IPS-20b (cell line): Measurements from ENCODE around the gene SULT4A1.
A peak's percentile ranks its signal among the peaks of the same experiment; 100 is the strongest.

Experiments used
- H3K27ac ChIP-seq: one replicate; pipeline ENCODE4 v1.5.1; 2013; ENCODE audit warnings: low read length
- H3K27me3 ChIP-seq: 2 replicates; pipeline ENCODE4 v1.6.1; 2013; ENCODE audit warnings: mild to moderate bottlenecking, low read length, inconsistent platforms; ENCODE audit not compliant: insufficient read depth
- H3K36me3 ChIP-seq: 2 replicates; pipeline ENCODE4 v1.6.1; 2013; ENCODE audit warnings: low read depth, mild to moderate bottlenecking, inconsistent platforms, low read length, moderate library complexity; ENCODE audit not compliant: insufficient read depth
- H3K4me1 ChIP-seq: 2 replicates; pipeline ENCODE4 v1.6.1; 2013; ENCODE audit warnings: mild to moderate bottlenecking, control low read depth, inconsistent platforms, low read length, moderate library complexity; ENCODE audit not compliant: insufficient read depth
- H3K4me3 ChIP-seq: 2 replicates; pipeline ENCODE4 v1.5.1; 2013; ENCODE audit warnings: mild to moderate bottlenecking, low read length, inconsistent platforms
- H3K9ac ChIP-seq: 2 replicates; pipeline ENCODE4 v1.6.1; 2013; ENCODE audit warnings: low read depth, mild to moderate bottlenecking, inconsistent platforms, low read length, moderate library complexity
- H3K9me3 ChIP-seq: 2 replicates; pipeline ENCODE4 v1.6.1; 2013; ENCODE audit warnings: mild to moderate bottlenecking, low read depth, low read length, inconsistent platforms; ENCODE audit not compliant: insufficient read depth

Gene SULT4A1

DNA sequence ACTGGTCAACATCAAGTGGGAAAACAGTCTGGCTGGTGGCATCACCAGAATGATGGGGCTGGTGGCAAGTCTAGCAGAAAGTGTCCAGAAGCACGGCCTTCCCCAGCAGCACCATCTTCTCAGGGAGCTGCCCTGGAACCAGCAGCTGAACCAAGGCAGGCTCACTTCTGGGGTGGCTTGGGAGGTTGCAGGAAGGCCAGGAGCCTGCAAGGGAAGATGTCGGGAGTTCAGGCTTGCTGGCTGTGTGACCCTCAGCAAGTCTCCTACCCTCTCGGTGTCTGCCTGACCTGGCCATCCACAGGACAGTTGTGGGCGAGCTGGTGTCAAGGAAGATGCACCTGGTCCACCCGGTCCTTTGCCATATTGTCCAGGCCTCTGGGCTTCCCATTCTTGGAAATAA lies 31.8 kb upstream of the SULT4A1 start:
- Histone ChIP-seq H3K9me3 (no peaks in the 10 kb centered on the region), H3K4me1 (no peaks in the 10 kb centered on the region), H3K27ac (no peak overlapping the region), H3K27me3 (peaks cover 42% of the 10 kb centered on the region), H3K4me3 (no peak overlapping the region), H3K36me3 (no peaks in the 10 kb centered on the region), H3K9ac (no peak overlapping the region)

DNA sequence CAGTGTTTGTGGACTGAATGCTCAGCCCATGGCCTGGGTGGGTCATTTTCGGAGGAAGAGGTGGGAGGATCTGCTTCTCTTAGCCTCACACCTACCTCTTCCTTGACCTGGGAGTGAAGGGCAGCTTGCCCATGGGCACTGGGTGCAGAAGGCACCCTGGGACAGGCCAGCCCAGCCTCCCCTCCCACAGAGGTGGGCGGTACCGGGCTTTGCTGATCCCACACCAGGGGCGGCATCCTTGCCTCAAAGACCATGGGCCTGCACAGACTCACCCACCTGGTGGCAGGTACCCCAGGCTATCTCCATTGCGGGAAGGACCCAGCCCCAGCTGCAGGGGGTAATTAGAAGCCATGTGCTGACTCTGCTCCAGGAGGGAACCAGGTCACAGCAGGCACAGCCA lies 31.0 kb upstream of the SULT4A1 start:
- Histone ChIP-seq H3K4me1 (no peaks in the 10 kb centered on the region), H3K4me3 (no peak overlapping the region), H3K27ac (no peak overlapping the region), H3K36me3 (no peaks in the 10 kb centered on the region), H3K9me3 (no peaks in the 10 kb centered on the region), H3K27me3 (peaks cover 42% of the 10 kb centered on the region), H3K9ac (no peak overlapping the region)

DNA sequence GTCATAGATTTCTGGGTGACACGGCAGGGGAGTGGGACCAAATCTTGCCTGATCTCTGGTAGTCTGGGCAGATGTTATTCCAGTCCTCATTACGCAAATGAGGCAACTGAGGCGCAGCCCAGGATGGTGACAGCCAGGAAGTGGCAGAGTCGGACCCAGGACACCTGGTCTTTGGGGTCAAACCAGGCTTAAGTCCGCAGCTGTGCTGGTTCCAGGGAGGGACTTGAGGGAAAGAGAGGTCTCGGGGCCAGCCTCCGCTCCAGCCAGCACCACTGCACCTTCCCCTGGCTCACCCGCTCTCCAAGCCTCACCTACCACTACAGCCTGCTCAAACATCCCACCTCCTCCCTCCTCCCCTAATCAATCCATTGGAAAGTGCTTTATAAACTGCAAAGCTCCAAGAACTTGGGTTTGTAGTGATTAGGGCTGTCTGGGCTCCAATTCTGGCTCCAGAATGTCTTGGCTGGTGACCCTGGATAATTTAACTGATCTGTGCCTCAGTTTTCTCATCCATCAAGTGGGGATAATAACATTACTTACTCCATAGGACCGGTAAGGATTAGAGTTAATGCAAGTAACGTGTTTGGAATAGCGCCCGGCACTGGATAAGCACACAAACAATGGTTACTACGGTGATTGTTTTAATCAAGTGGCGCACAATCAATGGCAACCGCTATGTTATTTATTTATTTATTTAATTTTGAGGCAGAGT lies 30.0 kb upstream of the SULT4A1 start:
- Histone ChIP-seq H3K4me1 (no peaks in the 10 kb centered on the region), H3K27ac (no peak overlapping the region), H3K4me3 (peak overlapping the region; percentile 81), H3K9me3 (no peaks in the 10 kb centered on the region), H3K36me3 (no peaks in the 10 kb centered on the region), H3K9ac (peak overlapping the region; percentile 72; the same call in 1 of the 2 replicates), H3K27me3 (peaks cover 42% of the 10 kb centered on the region)

DNA sequence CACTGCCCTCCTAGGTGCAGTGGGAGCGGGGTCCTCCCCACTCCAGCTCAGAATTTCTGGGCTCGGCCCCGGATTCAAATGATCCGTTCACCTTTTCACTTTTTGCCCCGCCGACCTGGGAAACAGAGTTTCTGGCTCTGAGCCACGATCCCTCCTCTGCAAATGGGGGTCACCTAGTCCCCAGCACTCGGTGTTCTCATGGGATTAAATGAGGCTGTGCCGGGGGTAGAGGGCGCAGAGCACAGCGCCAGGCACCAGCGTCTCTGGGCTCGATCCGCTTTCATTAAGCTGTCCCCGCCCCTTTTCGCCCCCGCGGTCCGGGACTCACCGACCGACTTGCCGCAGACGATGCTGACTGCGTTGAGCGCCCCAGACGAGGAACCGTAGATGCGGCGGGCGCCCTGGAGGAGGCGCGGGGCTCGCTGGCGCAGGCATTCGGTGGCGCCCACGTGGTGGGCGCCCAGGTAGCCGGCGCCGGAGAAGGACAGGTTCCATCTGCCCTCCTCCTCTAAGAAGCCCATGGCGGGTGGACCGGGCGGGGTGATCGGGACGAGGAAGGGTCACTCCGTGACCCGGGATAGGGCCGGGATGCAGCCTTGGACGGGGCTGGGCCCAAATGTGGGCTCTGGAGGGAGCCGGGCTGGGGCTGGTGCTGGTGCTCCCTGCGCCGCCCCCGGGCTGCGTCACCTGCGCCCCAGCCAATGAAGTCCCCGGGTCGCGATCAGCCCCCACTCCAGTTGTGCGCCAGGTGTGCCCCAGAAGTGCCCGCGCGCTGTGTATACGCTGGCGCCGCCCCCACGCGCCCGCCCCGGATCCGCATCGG lies 29.3 kb upstream of the SULT4A1 start, which contains the start of gene PNPLA5:
PNPLA5 (minus strand) TSS at position 654 of the 823 bp plus-strand sequence; CDS start at position 521, 133 bp downstream.
- Histone ChIP-seq H3K36me3 (no peaks in the 10 kb centered on the region), H3K4me3 (peak within 1 kb of the TSS; percentile 81), H3K27me3 (peaks cover 42% of the 10 kb centered on the region), H3K9ac (peak within 1 kb of the TSS; percentile 72; the same call in 1 of the 2 replicates), H3K27ac (no peak within 1 kb of the TSS), H3K9me3 (no peaks in the 10 kb centered on the region), H3K4me1 (no peaks in the 10 kb centered on the region)

DNA sequence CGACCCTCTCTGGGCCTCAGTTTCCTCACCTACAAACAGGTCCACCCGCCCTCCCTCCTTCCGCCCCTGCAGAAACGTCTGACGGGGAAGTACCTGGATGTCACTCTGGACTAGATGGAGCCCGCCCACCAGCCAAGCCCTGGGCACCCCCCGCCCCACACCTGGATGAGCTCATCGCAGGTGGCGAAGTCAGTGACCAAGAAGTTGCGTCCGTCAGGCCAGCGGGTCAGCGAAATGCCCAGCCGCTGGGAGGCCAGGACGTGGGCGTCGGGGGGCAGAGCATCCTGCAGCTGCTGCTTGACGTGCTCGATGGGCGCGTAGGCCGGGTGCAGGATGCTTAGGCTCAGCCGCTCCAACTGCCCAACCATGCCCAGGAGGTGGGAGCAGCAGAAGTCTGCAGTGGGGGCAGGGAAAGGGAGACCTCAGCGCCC lies 28.6 kb upstream of the SULT4A1 start:
- H3K27me3 ChIP-seq, result peaks cover 42% of the 10 kb centered on the region
- peak overlapping the region; percentile 72; the same call in 1 of the 2 replicates for H3K9ac ChIP-seq
- no peaks in the 10 kb centered on the region for H3K9me3 ChIP-seq
- H3K27ac ChIP-seq, result no peak overlapping the region
- peak overlapping the region; percentile 81 for H3K4me3 ChIP-seq
- H3K4me1 ChIP-seq, result no peaks in the 10 kb centered on the region
- 0 out of 2 replicates have a peak, but pooled peaks cover 2% of the 10 kb centered on the region for H3K36me3 ChIP-seq

DNA sequence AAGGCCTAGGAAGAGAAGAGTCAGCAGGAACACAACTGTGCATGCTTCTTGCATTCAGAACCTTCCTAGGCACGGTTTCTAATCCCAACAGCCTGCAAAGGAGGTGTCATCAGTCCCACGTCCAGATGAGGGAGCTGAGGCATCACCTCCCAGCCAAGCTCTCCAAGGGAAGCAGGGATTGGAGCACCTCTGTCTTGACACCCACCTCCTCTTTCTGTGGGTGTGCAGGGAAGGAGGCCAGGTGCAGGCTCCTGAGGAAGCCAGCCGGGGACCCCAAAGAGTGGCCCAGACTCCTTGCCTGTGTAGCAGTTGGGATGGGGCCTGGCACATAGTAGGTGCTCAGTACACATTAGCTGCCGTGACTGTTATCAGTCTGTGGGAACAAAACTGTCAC lies 27.5 kb upstream of the SULT4A1 start:
- Histone ChIP-seq H3K4me3 (no peak overlapping the region), H3K4me1 (no peaks in the 10 kb centered on the region), H3K9me3 (no peaks in the 10 kb centered on the region)

DNA sequence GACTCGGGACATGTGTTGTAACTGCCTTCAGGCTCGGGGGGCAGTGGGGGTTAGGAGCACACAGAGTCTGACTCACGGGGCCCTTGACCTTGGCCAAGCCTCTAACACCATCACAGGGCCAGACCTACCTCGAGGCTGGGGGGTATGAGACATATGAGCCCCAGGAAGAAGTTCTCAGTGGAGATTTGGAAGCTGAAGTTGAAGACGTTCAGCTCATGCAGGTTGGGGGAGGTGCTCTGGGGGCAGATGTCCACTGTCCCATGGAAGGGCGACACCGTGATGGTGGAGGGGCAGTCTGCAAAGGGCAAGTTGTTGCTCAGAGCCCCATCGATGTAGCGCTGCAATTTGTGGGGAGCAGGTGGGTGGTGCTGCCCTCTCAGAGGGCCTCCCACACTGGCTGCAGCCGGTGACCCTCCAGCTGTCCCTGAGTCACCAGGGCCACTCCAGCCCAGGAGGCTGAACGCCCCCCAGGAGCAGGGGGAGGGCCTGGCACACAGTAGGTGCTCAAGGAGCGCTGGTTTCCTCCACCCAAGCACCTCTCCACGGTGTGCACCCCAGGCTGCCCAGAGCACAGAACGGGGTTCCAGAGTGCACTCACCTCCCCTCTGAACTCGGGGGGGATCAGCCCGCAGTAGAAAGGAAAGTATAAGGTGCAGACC lies 27.0 kb upstream of the SULT4A1 start:
- H3K4me3 ChIP-seq, result no peak overlapping the region
- H3K4me1 ChIP-seq, result no peaks in the 10 kb centered on the region
- peaks cover 42% of the 10 kb centered on the region for H3K27me3 ChIP-seq
- H3K36me3 ChIP-seq, result peaks cover 7% of the 10 kb centered on the region; the same call in 1 of the 2 replicates
- no peak overlapping the region for H3K9ac ChIP-seq
- no peaks in the 10 kb centered on the region for H3K9me3 ChIP-seq
- H3K27ac ChIP-seq, result no peak overlapping the region

More for the DNA sequence above, 27.5 kb upstream of the SULT4A1 start:
- Histone ChIP-seq H3K27me3 (peaks cover 42% of the 10 kb centered on the region), H3K36me3 (peaks cover 7% of the 10 kb centered on the region; the same call in 1 of the 2 replicates), H3K9ac (no peak overlapping the region), H3K27ac (no peak overlapping the region)

DNA sequence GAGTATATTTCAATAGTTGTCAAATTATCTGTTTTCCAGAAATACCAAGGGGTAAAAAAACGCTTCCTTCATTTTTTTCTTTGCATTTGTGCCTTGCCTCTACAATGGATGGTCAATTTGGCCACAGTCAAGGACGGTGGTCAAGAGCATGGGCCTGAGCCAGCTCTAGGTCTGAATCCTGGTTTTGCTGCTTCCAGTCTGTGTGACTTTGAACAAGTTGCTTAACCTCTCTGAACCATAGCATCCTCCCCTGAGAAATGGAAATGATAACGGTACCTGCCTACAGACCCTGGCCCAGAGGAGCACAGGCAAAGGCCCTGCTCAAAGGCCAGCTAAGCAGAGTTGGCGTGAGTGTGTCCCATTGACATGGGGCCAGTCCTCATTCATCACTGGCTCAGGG lies 26.4 kb upstream of the SULT4A1 start:
- no peak overlapping the region for H3K27ac ChIP-seq
- H3K9ac ChIP-seq, result no peak overlapping the region
- H3K4me3 ChIP-seq, result no peak overlapping the region
- no peaks in the 10 kb centered on the region for H3K9me3 ChIP-seq
- peaks cover 41% of the 10 kb centered on the region for H3K27me3 ChIP-seq
- no peaks in the 10 kb centered on the region for H3K4me1 ChIP-seq
- H3K36me3 ChIP-seq, result peaks cover 7% of the 10 kb centered on the region; the same call in 1 of the 2 replicates

DNA sequence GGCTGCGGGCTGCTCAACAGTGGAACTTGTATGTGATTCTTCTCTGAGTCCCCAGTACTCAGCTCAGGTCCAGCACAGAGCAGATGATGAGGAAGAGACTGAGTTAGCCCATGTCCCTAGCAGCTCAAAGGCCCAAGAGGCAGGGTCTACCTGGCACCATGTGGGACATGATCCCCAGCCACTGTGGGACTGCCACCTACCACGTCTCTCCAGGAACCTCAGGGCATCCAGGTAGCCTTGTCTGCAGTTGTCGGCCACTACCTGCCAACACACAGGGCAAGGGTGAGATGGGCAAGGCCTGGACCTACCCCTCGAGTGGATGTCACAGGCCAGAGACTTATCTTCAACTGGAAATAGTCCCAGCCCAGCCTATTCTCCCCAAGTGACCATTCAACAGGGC lies 25.1 kb upstream of the SULT4A1 start:
- H3K4me3 ChIP-seq, result no peak overlapping the region
- H3K27ac ChIP-seq, result no peak overlapping the region
- H3K36me3 ChIP-seq, result peaks cover 7% of the 10 kb centered on the region; the same call in 1 of the 2 replicates
- no peaks in the 10 kb centered on the region for H3K4me1 ChIP-seq
- no peak overlapping the region for H3K9ac ChIP-seq
- no peaks in the 10 kb centered on the region for H3K9me3 ChIP-seq
- peaks cover 28% of the 10 kb centered on the region for H3K27me3 ChIP-seq

DNA sequence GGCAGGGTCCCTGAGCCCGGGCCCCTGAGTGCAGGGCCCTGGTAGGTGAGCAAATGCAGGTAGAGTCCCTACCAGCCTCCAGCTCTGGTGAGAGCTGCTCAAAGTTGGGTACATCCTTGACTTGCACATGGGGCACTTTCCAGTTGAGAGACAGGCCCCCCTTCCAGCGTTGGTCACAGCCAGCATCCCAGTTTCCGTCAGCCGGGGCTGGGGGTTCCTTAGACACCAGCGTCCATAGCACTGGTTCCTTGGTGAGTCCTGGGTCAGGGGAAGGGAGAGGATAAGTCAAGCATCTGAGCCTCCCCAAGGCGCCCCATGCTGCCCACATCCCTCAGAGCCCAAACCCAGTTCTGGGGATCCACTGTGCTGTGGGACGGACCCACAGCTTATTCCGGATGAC lies 23.9 kb upstream of the SULT4A1 start:
- peaks cover 17% of the 10 kb centered on the region for H3K27me3 ChIP-seq
- H3K4me1 ChIP-seq, result no peaks in the 10 kb centered on the region
- H3K9me3 ChIP-seq, result no peaks in the 10 kb centered on the region
- H3K4me3 ChIP-seq, result no peak overlapping the region
- peaks cover 7% of the 10 kb centered on the region; the same call in 1 of the 2 replicates for H3K36me3 ChIP-seq
- H3K9ac ChIP-seq, result no peak overlapping the region
- H3K27ac ChIP-seq, result no peak overlapping the region

DNA sequence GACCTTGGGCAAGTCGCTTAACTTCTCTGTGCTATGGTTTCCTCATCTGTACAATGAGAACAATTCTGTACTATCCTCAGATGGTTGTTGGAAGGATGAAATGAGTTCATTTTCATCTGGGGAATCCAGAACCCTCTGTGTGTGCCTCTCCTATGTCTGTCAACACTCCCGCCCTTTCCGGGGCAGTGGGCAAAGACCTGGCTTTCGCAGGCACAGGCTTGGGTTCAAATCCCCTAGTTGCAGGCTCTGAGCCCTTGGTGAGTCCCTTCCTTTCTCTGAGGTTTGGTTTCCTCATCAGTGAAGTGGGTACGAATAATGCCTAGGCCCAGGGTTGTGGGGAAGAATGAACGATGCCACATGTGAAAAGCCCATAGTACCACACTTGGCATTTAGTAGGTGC lies 23.5 kb upstream of the SULT4A1 start:
- H3K36me3 ChIP-seq, result peaks cover 7% of the 10 kb centered on the region; the same call in 1 of the 2 replicates
- H3K27me3 ChIP-seq, result peaks cover 13% of the 10 kb centered on the region
- no peaks in the 10 kb centered on the region for H3K9me3 ChIP-seq
- H3K27ac ChIP-seq, result no peak overlapping the region
- no peak overlapping the region for H3K4me3 ChIP-seq
- H3K9ac ChIP-seq, result no peak overlapping the region
- H3K4me1 ChIP-seq, result no peaks in the 10 kb centered on the region
